DND-41 (cell line): ENCODE data around the gene GAGE12H.
"Not testable (repeated sequence)": the region's sequence is repeated elsewhere in the genome, so short reads cannot be mapped to it uniquely, and the experiment has no call there.

Source experiments
- CTCF ChIP-seq: IDR thresholded peaks from 2 replicates; pipeline ENCODE4 v1.5.1; 2012; ENCODE audit warnings: borderline replicate concordance, low read length, moderate library complexity, mild to moderate bottlenecking; ENCODE audit not compliant: poor library complexity, severe bottlenecking; ENCODE audit errors: extremely low read depth
- EZH2 ChIP-seq: IDR thresholded peaks from 3 replicates; pipeline ENCODE4 v1.6.1; 2012; ENCODE audit warnings: borderline replicate concordance, low read depth, mild to moderate bottlenecking, moderate library complexity, low read length, inconsistent platforms; ENCODE audit not compliant: severe bottlenecking

- not testable (repeated sequence) for TF ChIP-seq EZH2, CTCF
Observed at GRCh38 chrX:49589769-49590478, 10.2 kb downstream of the GAGE12H start.
